Measurements from ENCODE around the gene FAM217A. TPM values are rescaled to one million over a fixed set of nuclear protein-coding genes. Genes with fewer than 3 reads are reported as not detected.

FAM217A gene
- total RNA-seq, 2 experiments from 2014 or later = not detected

DNA sequence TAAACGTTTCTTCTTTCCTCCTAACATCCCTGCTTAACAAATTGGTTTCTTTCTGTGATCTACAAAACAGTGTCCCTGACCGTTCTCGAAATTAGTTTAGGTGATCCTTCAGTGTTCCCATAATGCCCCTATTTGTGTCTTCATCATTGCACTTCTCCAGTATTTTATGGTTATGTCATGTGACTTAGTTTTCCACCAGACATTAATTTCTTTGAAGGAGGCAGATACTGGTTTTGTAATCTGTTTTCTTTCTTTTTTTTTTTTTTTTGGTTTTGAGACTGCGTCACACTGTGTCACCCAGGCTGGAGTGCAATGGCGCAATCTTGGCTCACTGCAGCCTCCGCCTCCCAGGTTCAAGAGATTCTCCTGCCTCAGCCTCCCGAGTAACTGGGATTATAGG lies 49.2 kb downstream of the FAM217A start:
- Mint-ChIP-seq H3K9me3 (no peaks in the 10 kb centered on the region), H3K27me3 (no peaks in the 10 kb centered on the region), H3K4me3 (no peak overlapping the region), H3K4me1 (ENCODE audit: low read depth) (peaks cover 88% of the 10 kb centered on the region), H3K27ac (peak overlapping the region; percentile 62), H3K36me3 (ENCODE audit: low read depth) (peaks cover 82% of the 10 kb centered on the region)
- Histone ChIP-seq H3K9me3 (ENCODE audit: control insufficient read depth in 1 of 2, insufficient read depth in 1 of 2, low read length in 2 of 2) (no peaks in the 10 kb centered on the region), H3K4me1 (ENCODE audit: insufficient read depth, low read length) (peaks cover 38% of the 10 kb centered on the region), H3K4me3 (ENCODE audit: low read length) (no peak overlapping the region), H3K27me3 (ENCODE audit: control insufficient read depth in 1 of 2, insufficient read depth in 2 of 2, low read length in 2 of 2) (no peaks in the 10 kb centered on the region), H3K36me3 (ENCODE audit: insufficient read depth, low read length) (peaks cover 37% of the 10 kb centered on the region), H3K27ac (ENCODE audit: low read depth in 1 of 2, low read length in 2 of 2) (no peak overlapping the region)
- POLR2A ChIA-PET = interaction anchor here (2.0 kb wide), 1 partner anchor 8 kb away, joined by 15 read pairs; a partner anchor contains a TSS
- ATAC-seq (ENCODE audit: poor library complexity) (no peak), DNase-seq (no peak)
- intact Hi-C loops (cut with DNase I, micrococcal nuclease) = loop anchor here (1.0 to 10.0 kb wide), 4 partner anchors 8 to 1225 kb away; partner anchors contain the start of genes CDYL (in 1 of the 2) and RPP40 (in 1 of the 2)
- CTCF ChIA-PET = interaction anchor here (0.7 kb wide), 1 partner anchor 298 kb away, joined by 3 read pairs; no protein-coding TSS in a partner anchor
- TF ChIP-seq, protein P1, sequence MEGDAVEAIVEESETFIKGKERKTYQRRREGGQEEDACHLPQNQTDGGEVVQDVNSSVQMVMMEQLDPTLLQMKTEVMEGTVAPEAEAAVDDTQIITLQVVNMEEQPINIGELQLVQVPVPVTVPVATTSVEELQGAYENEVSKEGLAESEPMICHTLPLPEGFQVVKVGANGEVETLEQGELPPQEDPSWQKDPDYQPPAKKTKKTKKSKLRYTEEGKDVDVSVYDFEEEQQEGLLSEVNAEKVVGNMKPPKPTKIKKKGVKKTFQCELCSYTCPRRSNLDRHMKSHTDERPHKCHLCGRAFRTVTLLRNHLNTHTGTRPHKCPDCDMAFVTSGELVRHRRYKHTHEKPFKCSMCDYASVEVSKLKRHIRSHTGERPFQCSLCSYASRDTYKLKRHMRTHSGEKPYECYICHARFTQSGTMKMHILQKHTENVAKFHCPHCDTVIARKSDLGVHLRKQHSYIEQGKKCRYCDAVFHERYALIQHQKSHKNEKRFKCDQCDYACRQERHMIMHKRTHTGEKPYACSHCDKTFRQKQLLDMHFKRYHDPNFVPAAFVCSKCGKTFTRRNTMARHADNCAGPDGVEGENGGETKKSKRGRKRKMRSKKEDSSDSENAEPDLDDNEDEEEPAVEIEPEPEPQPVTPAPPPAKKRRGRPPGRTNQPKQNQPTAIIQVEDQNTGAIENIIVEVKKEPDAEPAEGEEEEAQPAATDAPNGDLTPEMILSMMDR (IDR thresholded peaks at IDR 0.05) = no peak

- Mint-ChIP-seq H3K27ac (peak overlapping the region; percentile 15), H3K36me3 (ENCODE audit: low read depth) (peaks cover 77% of the 10 kb centered on the region), H3K4me1 (ENCODE audit: low read depth) (peaks cover 88% of the 10 kb centered on the region), H3K4me3 (no peak overlapping the region), H3K27me3 (no peaks in the 10 kb centered on the region), H3K9me3 (no peaks in the 10 kb centered on the region)
- Histone ChIP-seq H3K9me3 (ENCODE audit: control insufficient read depth in 1 of 2, insufficient read depth in 1 of 2, low read length in 2 of 2) (no peaks in the 10 kb centered on the region), H3K36me3 (ENCODE audit: insufficient read depth, low read length) (peaks cover 27% of the 10 kb centered on the region), H3K27me3 (ENCODE audit: control insufficient read depth in 1 of 2, insufficient read depth in 2 of 2, low read length in 2 of 2) (no peaks in the 10 kb centered on the region), H3K27ac (ENCODE audit: low read depth in 1 of 2, low read length in 2 of 2) (no peak overlapping the region), H3K4me1 (ENCODE audit: insufficient read depth, low read length) (peaks cover 53% of the 10 kb centered on the region), H3K4me3 (ENCODE audit: low read length) (no peak overlapping the region)
- TF ChIP-seq, protein P1 (IDR thresholded peaks at IDR 0.05) = no peak
- DNase-seq = no peak
- ChIA-PET POLR2A (no interaction called here), CTCF (no interaction called here)
- ATAC-seq (ENCODE audit: poor library complexity) = no peak
- intact Hi-C loops (cut with DNase I, micrococcal nuclease) = loop anchor here in 1 of 2 experiments (10.0 kb wide), 3 partner anchors 747 to 1227 kb away; partner anchors contain the start of genes CDYL and RPP40
These were observed 50.9 kb downstream of the FAM217A start for GRCh38 chr6:4028051-4028450.

DNA sequence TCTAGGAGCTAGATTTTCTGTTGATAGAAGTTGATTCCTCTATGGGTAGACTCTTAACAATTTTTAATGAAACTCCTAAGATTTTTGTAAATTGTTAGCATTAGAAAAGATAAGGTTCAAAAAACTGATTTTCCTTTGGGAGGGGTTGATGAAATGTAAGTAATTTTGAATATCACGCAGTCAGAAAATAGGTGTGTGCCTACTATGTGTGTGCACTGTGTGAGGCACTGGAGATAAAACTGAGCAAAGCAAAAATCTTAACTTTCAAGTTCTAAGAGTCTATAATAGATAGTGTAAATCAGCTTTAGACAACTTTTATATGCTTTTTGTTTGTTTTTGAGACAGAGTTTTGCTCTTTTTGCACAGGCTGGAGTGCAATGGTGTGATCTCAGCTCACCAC lies 53.3 kb downstream of the FAM217A start:
- Histone ChIP-seq H3K36me3 (ENCODE audit: insufficient read depth, low read length) (peaks cover 4% of the 10 kb centered on the region), H3K4me1 (ENCODE audit: insufficient read depth, low read length) (peaks cover 59% of the 10 kb centered on the region), H3K27ac (ENCODE audit: low read depth in 1 of 2, low read length in 2 of 2) (no peak overlapping the region), H3K27me3 (ENCODE audit: control insufficient read depth in 1 of 2, insufficient read depth in 2 of 2, low read length in 2 of 2) (no peaks in the 10 kb centered on the region), H3K9me3 (ENCODE audit: control insufficient read depth in 1 of 2, insufficient read depth in 1 of 2, low read length in 2 of 2) (no peaks in the 10 kb centered on the region), H3K4me3 (ENCODE audit: low read length) (no peak overlapping the region)
- Mint-ChIP-seq H3K27ac (peak overlapping the region; percentile 65), H3K4me1 (ENCODE audit: low read depth) (peaks cover 89% of the 10 kb centered on the region), H3K36me3 (ENCODE audit: low read depth) (peaks cover 74% of the 10 kb centered on the region), H3K27me3 (no peaks in the 10 kb centered on the region), H3K9me3 (no peaks in the 10 kb centered on the region), H3K4me3 (peak overlapping the region; percentile 49)
- ChIA-PET POLR2A (no interaction called here), CTCF (interaction anchor here (1.0 to 1.8 kb wide), 2 partner anchors 17 to 48 kb away, joined by 4 read pairs; no protein-coding TSS in a partner anchor)
- intact Hi-C loops (cut with DNase I, micrococcal nuclease) = loop anchor here in 1 of 2 experiments (10.0 kb wide), 3 partner anchors 749 to 1229 kb away; partner anchors contain the start of genes CDYL and RPP40
- TF ChIP-seq, protein P1 (IDR thresholded peaks at IDR 0.05) = no peak
- ATAC-seq (ENCODE audit: poor library complexity) (no peak), DNase-seq (no peak)
